IPS-11a (cell line): Measurements from ENCODE around the gene PLD2.

Source experiments
- H3K4me3 ChIP-seq: one replicate; pipeline ENCODE4 v1.5.1; 2013; ENCODE audit warnings: low read depth, low read length, control low read depth

PLD2 gene

GRCh38 chr17:4833941-4834680 is 27.2 kb downstream of the PLD2 start:
- H3K4me3 ChIP-seq: peak overlapping the region; percentile 74

- no peak overlapping the region for H3K4me3 ChIP-seq
These were observed 27.7 kb downstream of the PLD2 start for GRCh38 chr17:4834681-4835020.

GRCh38 chr17:4836221-4836620 is 29.3 kb downstream of the PLD2 start:
- H3K4me3 ChIP-seq: no peak overlapping the region

- no peak overlapping the region for H3K4me3 ChIP-seq
These were observed 30.7 kb downstream of the PLD2 start for GRCh38 chr17:4837471-4838308.

GRCh38 chr17:4838309-4838785 is 31.4 kb downstream of the PLD2 start:
- no peak overlapping the region for H3K4me3 ChIP-seq

- no peak overlapping the region for H3K4me3 ChIP-seq
These were observed 32.3 kb downstream of the PLD2 start for GRCh38 chr17:4839221-4839620.

- no peak overlapping the region for H3K4me3 ChIP-seq
These were observed 33.3 kb downstream of the PLD2 start for GRCh38 chr17:4839965-4840892.

GRCh38 chr17:4840893-4841242 is 33.9 kb downstream of the PLD2 start:
- no peak overlapping the region for H3K4me3 ChIP-seq

GRCh38 chr17:4842376-4842775 is 35.4 kb downstream of the PLD2 start:
- no peak overlapping the region for H3K4me3 ChIP-seq

GRCh38 chr17:4843321-4844000 is 36.5 kb downstream of the PLD2 start:
- no peak overlapping the region for H3K4me3 ChIP-seq

- no peak overlapping the region for H3K4me3 ChIP-seq
These were observed 38.2 kb downstream of the PLD2 start for GRCh38 chr17:4845118-4845517.

- no peak overlapping the region for H3K4me3 ChIP-seq
These were observed 39.9 kb downstream of the PLD2 start for GRCh38 chr17:4846635-4847390.

- no peak overlapping the region for H3K4me3 ChIP-seq
These were observed 42.1 kb downstream of the PLD2 start for GRCh38 chr17:4849011-4849536.

- H3K4me3 ChIP-seq: no peak overlapping the region
These were observed 43.3 kb downstream of the PLD2 start for GRCh38 chr17:4850246-4850645.

GRCh38 chr17:4851084-4851483 is 44.1 kb downstream of the PLD2 start:
- no peak overlapping the region for H3K4me3 ChIP-seq

- no peak overlapping the region for H3K4me3 ChIP-seq
These were observed 45.7 kb downstream of the PLD2 start for GRCh38 chr17:4852567-4853207.

- H3K4me3 ChIP-seq: no peak overlapping the region
These were observed 46.3 kb downstream of the PLD2 start for GRCh38 chr17:4853208-4853671.

GRCh38 chr17:4854111-4854681 is 47.2 kb downstream of the PLD2 start:
- no peak overlapping the region for H3K4me3 ChIP-seq
